Measurements from ENCODE around the gene AAMP. TPM values are rescaled to one million over a fixed set of nuclear protein-coding genes. Genes with fewer than 3 reads are reported as not detected.

The AAMP gene
- total RNA-seq, 1 donor from 2014 or later, result 106 TPM

- TF ChIP-seq POLR2A (IDR thresholded peaks at IDR 0.05) (no peak), POLR2AphosphoS5 (IDR thresholded peaks at IDR 0.05; ENCODE audit: insufficient read depth in 1 of 2, low read depth in 1 of 2) (no peak), CTCF (IDR thresholded peaks at IDR 0.05) (no peak)
- no peak overlapping the region for H3K4me3 ChIP-seq
- no peaks in the 10 kb centered on the region for H3K9me3 ChIP-seq
- peaks cover 73% of the 10 kb centered on the region for H3K4me1 ChIP-seq
- no peak for DNase-seq (ENCODE audit: extremely low spot score in 2 of 2)
- H3K27me3 ChIP-seq, result no peaks in the 10 kb centered on the region
- intact Hi-C loops (cut with DNase I), result loop anchor here (5.0 kb wide), 1 partner anchor 103 kb away; the partner anchor contains the start of gene CTDSP1
- peak overlapping the region; percentile 100 for H3K27ac ChIP-seq
- H3K36me3 ChIP-seq, result no peaks in the 10 kb centered on the region
Observed at GRCh38 chr2:218294430-218295022, 24.6 kb upstream of the AAMP start.

- no peak for TF ChIP-seq POLR2AphosphoS5 (IDR thresholded peaks at IDR 0.05; ENCODE audit: insufficient read depth in 1 of 2, low read depth in 1 of 2)
- TF ChIP-seq CTCF (IDR thresholded peaks at IDR 0.05), result no peak
- TF ChIP-seq POLR2A (IDR thresholded peaks at IDR 0.05), result no peak
- DNase-seq (ENCODE audit: extremely low spot score in 2 of 2), result no peak
- H3K27ac ChIP-seq, result peak overlapping the region; percentile 100
- no peak overlapping the region for H3K4me3 ChIP-seq
- H3K36me3 ChIP-seq, result no peaks in the 10 kb centered on the region
- no peaks in the 10 kb centered on the region for H3K9me3 ChIP-seq
- no peaks in the 10 kb centered on the region for H3K27me3 ChIP-seq
- H3K4me1 ChIP-seq, result peaks cover 80% of the 10 kb centered on the region
- intact Hi-C loops (cut with DNase I), result loop anchor here (5.0 kb wide), 1 partner anchor 103 kb away; the partner anchor contains the start of gene CTDSP1
Observed at GRCh38 chr2:218293715-218294429, 23.9 kb upstream of the AAMP start.

GRCh38 chr2:218292048-218293014 lies 22.4 kb upstream of the AAMP start, which contains the start of gene TMBIM1:
Gene TMBIM1 (minus strand): TSS chr2:218292503. CDS start chr2:218282141, 10,362 bp downstream.
- TF ChIP-seq POLR2A (IDR thresholded peaks at IDR 0.05) (peak; percentile 83 to 94), CTCF (IDR thresholded peaks at IDR 0.05) (peak; percentile 59 to 97 (median 77)), POLR2AphosphoS5 (IDR thresholded peaks at IDR 0.05; ENCODE audit: insufficient read depth in 1 of 2, low read depth in 1 of 2) (peak in 1 of 2 donors; percentile 95)
- no peaks in the 10 kb centered on the region for H3K9me3 ChIP-seq
- H3K4me3 ChIP-seq, result peak within 1 kb of the TSS; percentile 68 to 99
- peaks cover 85% of the 10 kb centered on the region for H3K4me1 ChIP-seq
- no peaks in the 10 kb centered on the region for H3K36me3 ChIP-seq
- H3K27me3 ChIP-seq, result no peaks in the 10 kb centered on the region
- no peak for DNase-seq (ENCODE audit: extremely low spot score in 2 of 2)
- intact Hi-C loops (cut with DNase I), result loop anchor here (5.0 kb wide), 1 partner anchor 105 kb away; the partner anchor contains the start of gene CTDSP1
- H3K27ac ChIP-seq, result peak within 1 kb of the TSS; percentile 100

- no peak for DNase-seq (ENCODE audit: extremely low spot score in 2 of 2)
- peaks cover 83% of the 10 kb centered on the region for H3K4me1 ChIP-seq
- H3K36me3 ChIP-seq, result no peaks in the 10 kb centered on the region
- no peaks in the 10 kb centered on the region for H3K27me3 ChIP-seq
- H3K27ac ChIP-seq, result peak overlapping the region; percentile 100
- H3K4me3 ChIP-seq, result peak overlapping the region; percentile 68 to 99
- H3K9me3 ChIP-seq, result no peaks in the 10 kb centered on the region
- no peak for TF ChIP-seq CTCF (IDR thresholded peaks at IDR 0.05)
- no peak for TF ChIP-seq POLR2AphosphoS5 (IDR thresholded peaks at IDR 0.05; ENCODE audit: insufficient read depth in 1 of 2, low read depth in 1 of 2)
- TF ChIP-seq POLR2A (IDR thresholded peaks at IDR 0.05), result no peak
- intact Hi-C loops (cut with DNase I), result loop anchor here (5.0 kb wide), 1 partner anchor 106 kb away; the partner anchor contains the start of gene CTDSP1
Observed at GRCh38 chr2:218291318-218292047, 21.5 kb upstream of the AAMP start.
